CD4-positive, alpha-beta T cell (primary cell): Measurements from ENCODE around the gene RPAIN. TPM values are rescaled to one million over a fixed set of nuclear protein-coding genes. Genes with fewer than 3 reads are reported as not detected.

Source experiments
- ATAC-seq: fragments of 200-7000 bp; cut with Tn5 transposase; one replicate; pipeline ENCODE4 v1.10.0; 2022; ENCODE audit warnings: mild to moderate bottlenecking; ENCODE audit not compliant: poor library complexity
- CTCF ChIA-PET: fragments of 350-600 bp; sonication (Branson Sonifier 250); formaldehyde crosslinking; loops from one replicate; lab custom pipeline; 2021; ENCODE audit warnings: antibody characterized with exemption, inconsistent platforms; lab: Charles Lee
- POLR2A ChIA-PET: fragments of 350-600 bp; sonication (Branson Sonifier 250); formaldehyde crosslinking; loops from one replicate; lab custom pipeline; 2021; ENCODE audit warnings: antibody characterized with exemption, inconsistent platforms; lab: Charles Lee
- DNase-seq, 14 experiments: peaks; one replicate each; pipeline ENCODE4 v3.0.0-alpha.2; 2013 to 2020; ENCODE audit warnings: mixed read lengths in 2 of 14
- H3K27ac ChIP-seq, 2 donors: one replicate each; pipeline versions ENCODE4 v1.5.1 to v1.7.0; 2013; ENCODE audit warnings: low read length in 2 of 2, low read depth in 1 of 2, mild to moderate bottlenecking in 1 of 2
- H3K27me3 ChIP-seq, 2 experiments: 1 replicate in 1 of 2; 2 replicates in 1 of 2; pipeline versions ENCODE4 v1.6.1 to v1.7.0; 2013; ENCODE audit warnings: low read length in 2 of 2, control low read depth in 1 of 2, mild to moderate bottlenecking in 1 of 2, moderate library complexity in 1 of 2; ENCODE audit not compliant: insufficient read depth in 2 of 2, control insufficient read depth in 1 of 2
- H3K36me3 ChIP-seq: one replicate; pipeline ENCODE4 v1.6.1; 2013; ENCODE audit warnings: low read length, control low read depth; ENCODE audit not compliant: insufficient read depth
- H3K4me1 ChIP-seq: one replicate; pipeline ENCODE4 v1.6.1; 2013; ENCODE audit warnings: low read length, control low read depth; ENCODE audit not compliant: insufficient read depth
- H3K4me3 ChIP-seq: one replicate; pipeline ENCODE4 v1.5.1; 2013; ENCODE audit warnings: mild to moderate bottlenecking, low read length, moderate library complexity
- H3K9me3 ChIP-seq, 2 experiments: 1 replicate in 1 of 2; 2 replicates in 1 of 2; pipeline versions ENCODE4 v1.6.1 to v1.7.0; 2013; ENCODE audit warnings: low read length in 2 of 2, mild to moderate bottlenecking in 2 of 2, control low read depth in 1 of 2, moderate library complexity in 1 of 2; ENCODE audit not compliant: control insufficient read depth in 1 of 2, insufficient read depth in 1 of 2
- H3K27ac Mint-ChIP-seq: one replicate; pipeline ENCODE4 v1.8.0; 2020; ENCODE audit warnings: mixed read lengths
- H3K27me3 Mint-ChIP-seq: one replicate; pipeline ENCODE4 v1.8.0; 2021; ENCODE audit warnings: mixed read lengths
- H3K36me3 Mint-ChIP-seq: one replicate; pipeline ENCODE4 v1.8.0; 2021; ENCODE audit warnings: low read depth, mixed read lengths
- H3K4me1 Mint-ChIP-seq: one replicate; pipeline ENCODE4 v1.8.0; 2021; ENCODE audit warnings: low read depth, mixed read lengths
- H3K4me3 Mint-ChIP-seq: one replicate; pipeline ENCODE4 v1.8.0; 2020; ENCODE audit warnings: mild to moderate bottlenecking, mixed read lengths
- H3K9me3 Mint-ChIP-seq: one replicate; pipeline ENCODE4 v1.8.0; 2020; ENCODE audit warnings: mixed read lengths
- intact Hi-C, 2 experiments: fragments of 100-400 bp; cut with DNase I in 1 of 2; cut with micrococcal nuclease in 1 of 2; formaldehyde crosslinking; loops; one replicate each; pipeline versions ENCODE4 v1.15.1 to v1.9.0; 2023 to 2025; cut with DNase I, micrococcal nuclease
- total RNA-seq, 174 experiments: library from RNA in 2 of 174; stranded (reverse) in 2 of 174; gene quantifications; one replicate each; pipeline ENCODE4 v1.2.3 and lab custom pipeline; 2021 to 2026
- TF ChIP-seq, protein P1 (sequence below): fragments of 200-600 bp; IDR thresholded peaks from one replicate; pipeline ENCODE4 v1.8.0; 2022; ENCODE audit warnings: antibody characterized with exemption, mild to moderate bottlenecking

The RPAIN gene
- total RNA-seq, 2 experiments from 2014 or later, result 68.7 to 77.5 TPM

DNA sequence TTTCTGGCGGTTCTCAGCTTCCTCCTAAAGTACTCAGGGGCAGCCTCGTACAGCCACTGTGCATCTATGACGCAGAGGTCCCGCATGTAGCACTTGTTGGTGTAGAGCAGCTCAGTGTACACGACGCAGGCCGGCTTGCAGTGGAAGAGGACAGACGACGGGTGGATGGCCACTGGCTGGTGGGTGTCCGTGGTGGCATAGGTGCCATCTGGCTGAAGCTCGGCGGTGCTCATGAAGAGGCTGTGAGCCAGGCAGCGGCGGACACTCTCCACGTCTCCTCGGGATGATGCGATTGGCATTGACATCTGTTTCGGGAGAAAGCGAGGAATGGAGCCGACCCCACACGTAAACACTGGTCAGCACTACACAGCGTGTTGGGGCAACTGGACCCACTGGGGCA lies 24.2 kb downstream of the RPAIN start:
- intact Hi-C loops, result loop anchor here in 1 of 2 experiments (10.0 kb wide), 1 partner anchor 981 kb away; no protein-coding TSS in a partner anchor
- H3K27ac Mint-ChIP-seq, result no peak overlapping the region
- Histone ChIP-seq H3K9me3 (no peaks in the 10 kb centered on the region), H3K4me1 (peaks cover 8% of the 10 kb centered on the region), H3K27ac (no peak overlapping the region), H3K27me3 (no peaks in the 10 kb centered on the region), H3K4me3 (no peak overlapping the region), H3K36me3 (peaks cover 44% of the 10 kb centered on the region)
- H3K9me3 Mint-ChIP-seq, result no peaks in the 10 kb centered on the region
- H3K4me3 Mint-ChIP-seq, result no peak overlapping the region
- no peak for DNase-seq
- H3K36me3 Mint-ChIP-seq, result peaks cover 59% of the 10 kb centered on the region
- CTCF ChIA-PET, result no interaction called here
- H3K27me3 Mint-ChIP-seq, result no peaks in the 10 kb centered on the region
- TF ChIP-seq, protein P1, sequence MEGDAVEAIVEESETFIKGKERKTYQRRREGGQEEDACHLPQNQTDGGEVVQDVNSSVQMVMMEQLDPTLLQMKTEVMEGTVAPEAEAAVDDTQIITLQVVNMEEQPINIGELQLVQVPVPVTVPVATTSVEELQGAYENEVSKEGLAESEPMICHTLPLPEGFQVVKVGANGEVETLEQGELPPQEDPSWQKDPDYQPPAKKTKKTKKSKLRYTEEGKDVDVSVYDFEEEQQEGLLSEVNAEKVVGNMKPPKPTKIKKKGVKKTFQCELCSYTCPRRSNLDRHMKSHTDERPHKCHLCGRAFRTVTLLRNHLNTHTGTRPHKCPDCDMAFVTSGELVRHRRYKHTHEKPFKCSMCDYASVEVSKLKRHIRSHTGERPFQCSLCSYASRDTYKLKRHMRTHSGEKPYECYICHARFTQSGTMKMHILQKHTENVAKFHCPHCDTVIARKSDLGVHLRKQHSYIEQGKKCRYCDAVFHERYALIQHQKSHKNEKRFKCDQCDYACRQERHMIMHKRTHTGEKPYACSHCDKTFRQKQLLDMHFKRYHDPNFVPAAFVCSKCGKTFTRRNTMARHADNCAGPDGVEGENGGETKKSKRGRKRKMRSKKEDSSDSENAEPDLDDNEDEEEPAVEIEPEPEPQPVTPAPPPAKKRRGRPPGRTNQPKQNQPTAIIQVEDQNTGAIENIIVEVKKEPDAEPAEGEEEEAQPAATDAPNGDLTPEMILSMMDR, result no peak
- peaks cover 8% of the 10 kb centered on the region for H3K4me1 Mint-ChIP-seq
- ATAC-seq, result no peak
- POLR2A ChIA-PET, result no interaction called here

GRCh38 chr17:5446786-5447185 lies 26.8 kb downstream of the RPAIN start:
- ChIA-PET CTCF (no interaction called here), POLR2A (no interaction called here)
- Histone ChIP-seq H3K36me3 (peaks cover 56% of the 10 kb centered on the region), H3K4me3 (no peak overlapping the region), H3K4me1 (no peaks in the 10 kb centered on the region), H3K27me3 (no peaks in the 10 kb centered on the region), H3K9me3 (no peaks in the 10 kb centered on the region), H3K27ac (no peak overlapping the region)
- Mint-ChIP-seq H3K9me3 (no peaks in the 10 kb centered on the region), H3K27ac (no peak overlapping the region), H3K4me3 (no peak overlapping the region), H3K27me3 (no peaks in the 10 kb centered on the region), H3K36me3 (peaks cover 81% of the 10 kb centered on the region), H3K4me1 (no peaks in the 10 kb centered on the region)
- ATAC-seq, result no peak
- intact Hi-C loops, result loop anchor here in 1 of 2 experiments (10.0 kb wide), 1 partner anchor 978 kb away; no protein-coding TSS in a partner anchor
- no peak for DNase-seq
- TF ChIP-seq, protein P1, result no peak

GRCh38 chr17:5464717-5465507 lies 44.9 kb downstream of the RPAIN start:
- intact Hi-C loops, result no loop called here
- H3K27ac Mint-ChIP-seq, result no peak overlapping the region
- Histone ChIP-seq H3K27me3 (no peaks in the 10 kb centered on the region), H3K4me3 (no peak overlapping the region), H3K27ac (no peak overlapping the region), H3K36me3 (peaks cover 17% of the 10 kb centered on the region), H3K9me3 (no peaks in the 10 kb centered on the region), H3K4me1 (peaks cover 24% of the 10 kb centered on the region)
- no peaks in the 10 kb centered on the region for H3K9me3 Mint-ChIP-seq
- POLR2A ChIA-PET, result no interaction called here
- DNase-seq, result no peak
- ATAC-seq, result no peak
- H3K27me3 Mint-ChIP-seq, result no peaks in the 10 kb centered on the region
- peaks cover 12% of the 10 kb centered on the region for H3K36me3 Mint-ChIP-seq
- peaks cover 40% of the 10 kb centered on the region for H3K4me1 Mint-ChIP-seq
- TF ChIP-seq, protein P1, result no peak
- CTCF ChIA-PET, result no interaction called here
- no peak overlapping the region for H3K4me3 Mint-ChIP-seq
